A549 treated with Hydrocortisone at 1 μM for 4 hours (cell line): Measurements from ENCODE around the gene LRRC58. TPM values are rescaled to one million over a fixed set of nuclear protein-coding genes. Genes with fewer than 3 reads are reported as not detected.

Experiments
- total RNA-seq: library from RNA; stranded (reverse); fragments of 200-300 nt; extraction: Qiagen RNA extraction; gene quantifications from 5 replicates; pipeline ENCODE4 v1.2.3, GENCODE V29; 2022

Gene LRRC58
- total RNA-seq, result 12.1 to 17.4 TPM (median 14.5 TPM) in 5 replicates

DNA sequence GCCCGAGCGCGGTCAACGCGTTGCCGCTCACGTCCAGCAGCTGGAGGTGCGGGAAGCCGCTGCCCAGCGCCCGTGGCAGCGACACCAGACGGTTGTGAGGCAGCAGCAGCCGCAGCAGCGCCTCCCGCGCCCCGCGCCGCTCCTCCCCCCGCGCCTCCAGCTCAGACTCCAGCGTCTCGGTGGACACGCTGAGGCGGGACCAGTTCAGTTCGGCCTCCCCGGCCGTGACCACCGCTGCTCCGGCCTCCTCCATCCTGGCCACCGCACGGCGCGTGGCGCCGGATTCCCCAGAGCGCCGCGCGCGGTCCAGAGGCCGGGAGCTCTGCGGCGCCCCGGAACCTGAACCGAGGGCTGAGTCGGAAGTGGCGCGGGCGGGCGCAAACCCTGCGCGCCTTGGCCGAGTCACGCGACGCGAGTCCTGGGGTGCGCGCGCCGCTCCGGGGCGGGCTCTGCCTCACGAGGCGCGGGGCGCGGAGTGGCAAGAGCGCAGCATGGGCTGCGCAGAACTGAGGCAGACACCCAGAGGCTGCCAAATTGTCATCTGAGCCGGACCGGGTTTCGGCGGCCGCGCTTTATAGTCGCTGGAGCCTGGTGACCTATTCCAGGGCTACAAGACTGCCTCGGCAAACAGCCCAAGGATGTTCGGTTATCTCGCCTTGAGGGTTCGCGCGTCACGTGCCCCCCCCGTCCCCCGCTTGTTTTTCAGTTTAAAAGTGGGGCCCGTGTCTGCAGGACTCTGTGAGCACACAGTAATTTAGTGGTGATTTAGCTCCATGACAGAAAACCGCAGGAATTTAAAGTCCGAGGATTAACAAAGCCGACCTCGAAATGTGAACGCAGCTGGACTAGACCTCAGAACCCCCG, at the start of gene LRRC58:
Gene LRRC58 (minus strand): TSS at position 364 of the 864 bp plus-strand sequence. CDS start 111 bp downstream, at position 253.

DNA sequence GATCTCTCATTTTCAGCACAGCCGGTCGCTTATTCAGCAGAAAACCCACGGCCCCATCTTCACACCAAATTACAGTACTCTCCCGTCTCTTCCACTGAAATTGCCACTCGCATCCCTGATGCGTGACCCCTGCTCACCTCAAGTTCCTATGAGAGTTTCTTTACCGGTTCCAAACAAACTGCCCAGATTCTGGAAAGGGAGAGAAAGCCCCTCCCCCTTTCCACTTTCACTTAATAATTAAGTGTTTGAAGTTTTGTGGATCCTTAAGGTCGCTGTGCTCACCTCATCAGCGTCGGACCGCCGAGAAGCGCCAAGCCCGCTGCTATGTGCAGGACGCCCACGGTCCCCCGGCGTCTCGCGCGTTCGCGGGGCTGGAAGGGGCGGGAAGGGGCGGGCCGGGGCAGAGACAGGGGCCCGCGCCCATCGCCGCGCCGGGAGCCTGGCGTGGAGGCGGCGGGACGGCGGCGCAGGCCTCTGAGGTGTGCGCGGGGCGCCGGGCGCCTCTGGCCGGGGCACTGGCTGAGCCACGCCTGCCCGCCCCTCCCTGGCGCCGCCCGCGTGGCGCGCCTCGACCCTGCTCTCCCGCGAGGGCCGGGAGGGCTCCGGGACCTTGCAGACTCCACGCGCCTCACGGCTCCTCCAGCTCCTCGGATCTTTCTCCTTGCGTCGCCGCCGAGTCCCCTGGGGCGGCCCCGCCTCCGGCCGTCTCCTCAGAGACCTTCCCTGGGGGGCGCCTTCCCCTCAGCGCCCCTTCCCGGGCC, 64.2 kb downstream of the LRRC58 start, which contains the start of gene GPR156:
Gene GPR156 (minus strand): TSS at position 476 of the 761 bp plus-strand sequence. CDS start 41,124 bp downstream, outside the sequence.

Other genes starting within 250 kb of the LRRC58 start
- 0.24 to 0.49 TPM (median 0.36 TPM) in 5 replicates for gene GPR156, start 64.1 kb downstream of the LRRC58 start, total RNA-seq
- 42.8 to 79.0 TPM (median 67.5 TPM) in 5 replicates for gene FSTL1, start 101.6 kb upstream of the LRRC58 start, total RNA-seq
- 204 to 235 TPM (median 215 TPM) in 5 replicates for gene NDUFB4, start 247.0 kb upstream of the LRRC58 start, total RNA-seq